D721Med (cell line): ENCODE data around the gene RNASE8.
A peak's percentile ranks its signal among the peaks of the same experiment; 100 is the strongest.

Experiments
- DNase-seq: peaks from one replicate; pipeline ENCODE4 v3.0.0; 2011; ENCODE audit warnings: low spot score; ENCODE audit not compliant: insufficient read length
- FAIRE-seq: peaks from 2 replicates; lab custom pipeline; 2011; peaks lifted over from hg19 to GRCh38; lab: Jason Lieb, UNC
- CTCF ChIP-seq: IDR thresholded peaks from 2 replicates; pipeline ENCODE4 v1.5.1; 2012; ENCODE audit warnings: mild to moderate bottlenecking, control low read depth; ENCODE audit not compliant: insufficient read depth; ENCODE audit errors: missing control alignments

RNASE8 gene

GRCh38 chr14:21024585-21025370 lies 32.8 kb upstream of the RNASE8 start, which contains the start of gene NDRG2:
NDRG2 (minus strand) TSS chr14:21025061; CDS start chr14:21023315, 1,746 bp downstream.
- FAIRE-seq (no peak), DNase-seq (peak; percentile 92)
- TF ChIP-seq CTCF: no peak

GRCh38 chr14:21025371-21026273 lies 32.0 kb upstream of the RNASE8 start:
- no peak for FAIRE-seq
- no peak for DNase-seq
- no peak for TF ChIP-seq CTCF

GRCh38 chr14:21026274-21026987 lies 31.2 kb upstream of the RNASE8 start:
- TF ChIP-seq CTCF: no peak
- no peak for DNase-seq
- no peak for FAIRE-seq

GRCh38 chr14:21026988-21027315 lies 30.7 kb upstream of the RNASE8 start:
- no peak for FAIRE-seq
- no peak for DNase-seq
- no peak for TF ChIP-seq CTCF

DNA sequence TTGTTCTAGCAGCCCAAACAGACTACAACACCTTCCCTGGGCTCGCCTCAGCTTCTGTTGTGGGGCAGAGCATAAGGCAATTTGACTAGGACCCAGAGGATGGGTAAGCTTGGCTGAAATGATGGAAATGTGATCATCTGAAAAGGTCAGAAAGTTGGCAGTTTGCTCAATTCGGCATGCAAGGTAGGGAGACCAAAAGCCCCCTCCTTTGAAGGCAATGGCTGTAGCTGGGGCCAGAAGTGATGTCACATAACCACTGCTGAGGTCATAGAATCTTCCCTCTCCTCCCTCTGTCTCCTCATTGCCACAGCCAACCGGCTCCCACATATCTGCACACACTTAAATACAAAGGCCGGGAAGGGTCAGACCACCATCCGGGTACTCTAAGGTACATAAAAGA lies 27.7 kb upstream of the RNASE8 start, which contains the start of gene TPPP2:
Gene TPPP2 (plus strand): TSS at position 301 of the 400 bp plus-strand sequence. CDS start 365 bp downstream, outside the sequence.
- FAIRE-seq (no peak), DNase-seq (no peak)
- TF ChIP-seq CTCF: no peak

- FAIRE-seq (no peak), DNase-seq (no peak)
- no peak for TF ChIP-seq CTCF
These were observed 27.1 kb upstream of the RNASE8 start for GRCh38 chr14:21030531-21030930.
